HG02678 (cell line): Measurements from ENCODE around the gene LRRC74A.
A peak's percentile ranks its signal among the peaks of the same experiment; 100 is the strongest.

Experiments
- ATAC-seq: cut with Tn5 transposase; IDR thresholded peaks from one replicate; pipeline ENCODE4 v1.9.1; 2021; ENCODE audit warnings: mild to moderate bottlenecking, moderate library complexity; ENCODE audit not compliant: unreplicated experiment

Gene LRRC74A

DNA sequence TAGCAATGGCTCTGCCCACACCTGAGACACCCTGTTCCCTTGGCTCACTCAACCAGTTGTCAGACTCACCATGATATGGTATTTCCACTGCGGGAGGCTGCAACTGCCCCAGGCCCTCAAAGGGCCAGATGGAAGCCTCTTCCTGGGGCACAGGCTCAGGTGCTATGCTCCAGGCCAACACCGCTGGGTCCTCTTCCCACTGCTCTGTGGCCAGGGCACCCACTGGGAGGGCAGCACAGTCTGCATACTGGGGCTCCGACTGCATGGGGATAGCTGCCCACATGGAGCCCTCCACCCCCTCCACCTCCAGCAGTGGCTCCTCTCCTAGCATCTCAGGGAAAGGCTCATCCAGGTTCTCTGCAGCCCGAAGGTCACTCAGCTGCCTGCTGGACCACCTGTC lies 17.2 kb upstream of the LRRC74A start:
- no peak for ATAC-seq

DNA sequence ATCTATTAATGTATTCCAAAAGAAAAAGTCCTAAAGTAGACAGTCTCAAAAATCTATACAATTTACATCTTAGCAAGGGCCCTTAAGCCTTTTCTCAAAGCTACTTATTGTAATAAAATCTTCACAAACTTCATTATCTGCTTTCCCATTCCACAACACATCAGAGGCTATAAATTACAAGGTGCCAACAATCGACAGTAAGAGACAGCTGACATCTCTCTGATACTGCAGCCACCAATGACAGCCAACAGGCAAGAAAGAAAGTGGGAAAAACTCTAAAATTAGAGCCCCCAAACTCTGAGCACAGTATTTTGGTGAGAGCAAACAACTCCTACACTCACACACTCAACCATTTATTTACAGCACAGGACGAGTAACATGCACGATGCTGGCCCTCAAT lies 15.7 kb upstream of the LRRC74A start:
- ATAC-seq: no peak

DNA sequence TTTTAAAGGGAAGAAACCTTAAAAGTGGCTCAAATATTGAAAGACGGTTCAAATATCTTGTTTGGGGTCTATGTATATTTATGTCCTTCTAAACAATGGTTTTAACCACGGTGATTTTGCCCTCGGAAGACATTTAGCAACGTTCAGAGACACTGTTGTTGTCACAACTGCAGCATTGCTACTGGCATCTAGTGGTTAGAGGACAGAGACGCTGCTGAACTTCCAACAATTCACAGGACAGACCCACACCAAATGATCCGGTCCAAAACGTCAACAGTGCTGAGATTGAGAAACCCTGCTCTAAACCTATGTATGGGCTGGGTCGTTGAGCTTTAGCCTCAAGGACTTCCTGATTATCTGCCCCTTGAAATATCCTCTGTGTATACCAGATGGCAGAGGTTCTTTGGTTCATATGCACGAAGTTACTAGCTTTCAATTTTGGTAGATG lies 15.2 kb upstream of the LRRC74A start:
- ATAC-seq: no peak

DNA sequence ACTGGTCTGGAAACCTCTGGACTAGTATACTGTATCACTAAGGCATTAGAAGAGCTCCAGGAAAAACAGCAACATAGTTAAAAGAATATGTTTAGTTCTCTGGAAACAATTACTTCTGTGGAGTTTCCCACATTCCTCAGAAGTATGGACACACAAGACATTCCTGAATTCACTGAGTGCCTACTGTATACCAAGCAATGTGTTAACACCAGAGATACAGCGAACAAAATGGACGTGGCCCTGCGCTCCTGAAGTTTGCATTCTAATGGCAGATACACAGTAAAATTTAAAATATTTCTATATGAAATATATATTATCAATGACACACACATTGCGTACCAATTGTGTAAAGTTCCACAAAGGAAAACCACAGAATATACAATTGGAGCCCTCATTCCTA lies 14.6 kb upstream of the LRRC74A start:
- no peak for ATAC-seq

DNA sequence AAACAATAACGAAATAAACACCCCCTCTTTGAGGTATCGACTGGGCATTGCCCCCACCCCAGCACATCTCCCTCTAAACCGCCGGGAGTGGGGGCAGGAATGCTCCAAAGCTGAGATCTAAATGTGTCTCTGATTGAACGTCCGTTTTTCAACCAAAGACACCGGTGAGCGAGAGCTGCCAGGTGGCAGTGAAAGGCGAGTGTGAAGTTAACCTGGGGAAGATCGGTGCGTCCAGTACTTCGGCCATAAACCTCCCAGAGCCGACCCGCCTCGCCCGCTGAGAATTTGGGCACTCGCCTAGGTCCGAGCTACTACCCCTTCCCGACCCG lies 14.2 kb upstream of the LRRC74A start:
- peak; percentile 12 for ATAC-seq

DNA sequence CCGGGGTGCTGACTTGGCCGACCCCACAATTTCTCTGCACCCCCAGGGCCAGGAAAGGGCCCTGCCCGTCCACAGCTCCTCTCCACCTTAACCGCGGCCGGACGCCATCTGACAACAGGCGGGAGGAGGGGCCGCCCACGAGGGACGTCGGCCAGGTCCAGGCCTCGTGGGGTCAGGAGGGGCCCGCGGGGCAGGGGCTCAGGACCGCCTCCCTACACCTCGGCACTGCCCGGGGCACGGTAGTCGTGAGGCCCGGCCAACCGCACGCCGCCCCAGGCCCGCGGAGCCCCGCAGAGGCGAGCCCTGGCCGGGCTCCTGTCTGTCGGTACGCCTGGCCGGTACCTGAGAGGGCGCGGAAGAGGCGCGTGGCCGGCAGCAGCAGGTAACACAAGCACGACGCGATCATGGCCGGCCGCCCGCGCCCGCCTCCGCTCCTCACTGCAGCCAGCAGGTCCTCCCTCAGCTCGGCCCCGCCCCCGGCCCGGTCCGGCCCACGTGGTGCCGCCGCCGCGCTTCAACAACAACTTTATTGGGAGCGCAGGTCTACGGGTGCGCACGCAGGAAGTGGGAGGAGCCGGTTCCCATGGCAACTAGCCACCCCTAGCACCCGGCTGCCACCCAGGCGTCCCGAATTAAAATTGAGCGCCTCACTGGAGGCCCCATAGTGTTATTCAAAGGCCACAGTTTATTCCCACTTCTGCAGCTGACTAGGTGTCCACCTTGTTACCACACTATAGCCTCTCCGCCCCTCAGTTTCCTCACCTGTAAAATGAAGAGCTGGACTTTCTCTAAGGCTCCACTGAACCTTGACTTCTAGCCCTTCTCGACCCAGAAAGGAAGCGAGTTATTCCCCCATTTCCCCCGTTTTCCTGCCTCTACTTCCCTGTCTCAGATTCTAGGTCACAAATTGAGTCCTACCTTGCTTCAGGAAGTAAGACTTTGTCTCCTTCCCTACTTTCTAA lies 13.5 kb upstream of the LRRC74A start, which contains the start of gene ANGEL1:
ANGEL1 (minus strand) TSS at position 461 of the 962 bp plus-strand sequence; CDS start at position 406, 55 bp downstream.
- peak; percentile 84 for ATAC-seq

DNA sequence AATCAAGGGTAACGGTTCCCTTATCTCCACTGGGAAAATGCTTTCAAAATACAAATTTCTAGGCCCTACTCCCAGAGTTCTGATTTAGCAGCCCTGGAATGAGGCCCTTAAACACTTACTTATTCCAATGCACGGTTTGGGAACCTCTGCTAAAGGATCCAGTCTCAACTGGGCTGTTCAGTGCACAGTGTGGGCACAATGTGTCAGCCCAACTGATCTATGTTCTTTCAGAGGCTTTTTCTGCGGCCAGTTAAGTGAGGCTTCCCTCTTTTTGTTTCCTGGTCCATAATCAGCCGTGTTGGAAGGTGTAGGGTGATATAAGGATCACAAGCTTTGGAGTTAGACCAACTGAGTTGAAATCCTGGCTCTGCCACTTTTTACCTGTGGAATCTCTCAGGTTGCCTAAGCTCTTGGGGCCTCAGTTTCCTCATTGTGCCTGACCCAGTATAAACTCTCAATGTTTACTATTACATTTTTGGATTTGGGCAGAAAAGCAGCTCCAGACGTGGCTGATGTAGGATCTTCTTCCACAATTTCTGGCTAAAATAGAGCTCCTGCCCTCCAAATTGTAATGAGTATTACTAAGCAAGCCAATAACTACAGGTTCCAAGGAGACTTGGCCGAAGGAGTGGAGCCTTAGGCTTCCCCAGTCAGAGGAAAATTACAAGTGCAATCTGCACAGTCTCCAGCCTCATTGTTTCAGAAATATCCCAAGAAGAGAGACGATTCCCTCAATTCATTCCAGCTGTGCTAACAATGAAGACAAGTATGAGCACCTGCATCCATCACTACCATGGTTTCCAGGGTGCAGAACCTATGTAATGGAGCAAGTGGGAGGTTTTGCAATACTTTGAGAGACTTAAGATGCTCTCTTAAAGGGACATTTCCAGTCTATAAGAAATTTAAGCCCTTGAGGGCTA lies 11.2 kb upstream of the LRRC74A start:
- ATAC-seq: no peak

DNA sequence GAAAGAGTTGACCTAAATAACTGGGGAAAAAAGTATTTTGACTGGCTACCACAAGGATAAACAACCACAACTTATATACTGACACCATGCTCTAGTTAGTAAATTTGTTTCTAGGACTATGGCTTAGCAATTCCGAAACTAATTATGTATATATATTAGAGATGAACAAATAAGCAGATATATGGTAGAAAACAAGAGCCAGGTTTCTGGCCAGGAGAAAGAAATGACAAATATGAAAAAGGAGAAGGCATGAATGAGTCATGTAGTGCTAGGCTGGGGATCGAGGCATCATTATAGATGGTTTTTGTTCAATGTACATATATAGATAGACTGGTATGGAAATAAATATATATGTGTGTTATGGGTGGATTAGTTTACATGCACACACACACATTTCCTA lies 5.5 kb upstream of the LRRC74A start:
- no peak for ATAC-seq

DNA sequence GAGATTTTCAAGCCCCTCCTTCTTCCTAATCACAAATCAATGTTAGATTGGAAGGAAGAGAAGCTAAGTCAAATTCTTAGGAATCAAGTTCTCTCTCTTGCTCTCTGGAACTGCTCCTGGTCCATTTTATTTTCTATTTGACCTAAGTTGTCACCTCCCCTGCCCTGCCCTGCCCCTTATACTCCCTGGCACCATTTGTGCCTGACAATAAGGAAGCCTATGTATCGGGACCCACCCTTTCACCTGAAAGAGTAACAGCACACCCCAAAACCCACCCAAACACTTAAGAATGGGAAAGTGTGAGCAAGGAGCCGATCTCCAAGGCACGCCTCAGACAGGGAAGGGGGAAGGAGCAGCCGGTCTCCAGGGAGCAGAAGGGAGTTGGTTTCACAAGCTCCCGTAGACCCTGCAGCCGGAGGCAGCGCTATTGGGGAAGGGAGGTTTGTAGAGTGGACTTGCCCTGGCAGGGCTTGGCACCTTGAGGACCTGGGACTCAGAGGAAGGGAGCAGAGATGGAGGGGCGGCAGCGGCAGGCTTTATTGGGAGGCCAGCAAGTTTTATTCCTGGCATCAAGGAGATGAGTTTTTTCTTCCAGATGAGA lies 1.6 kb downstream of the LRRC74A start:
- ATAC-seq: no peak

DNA sequence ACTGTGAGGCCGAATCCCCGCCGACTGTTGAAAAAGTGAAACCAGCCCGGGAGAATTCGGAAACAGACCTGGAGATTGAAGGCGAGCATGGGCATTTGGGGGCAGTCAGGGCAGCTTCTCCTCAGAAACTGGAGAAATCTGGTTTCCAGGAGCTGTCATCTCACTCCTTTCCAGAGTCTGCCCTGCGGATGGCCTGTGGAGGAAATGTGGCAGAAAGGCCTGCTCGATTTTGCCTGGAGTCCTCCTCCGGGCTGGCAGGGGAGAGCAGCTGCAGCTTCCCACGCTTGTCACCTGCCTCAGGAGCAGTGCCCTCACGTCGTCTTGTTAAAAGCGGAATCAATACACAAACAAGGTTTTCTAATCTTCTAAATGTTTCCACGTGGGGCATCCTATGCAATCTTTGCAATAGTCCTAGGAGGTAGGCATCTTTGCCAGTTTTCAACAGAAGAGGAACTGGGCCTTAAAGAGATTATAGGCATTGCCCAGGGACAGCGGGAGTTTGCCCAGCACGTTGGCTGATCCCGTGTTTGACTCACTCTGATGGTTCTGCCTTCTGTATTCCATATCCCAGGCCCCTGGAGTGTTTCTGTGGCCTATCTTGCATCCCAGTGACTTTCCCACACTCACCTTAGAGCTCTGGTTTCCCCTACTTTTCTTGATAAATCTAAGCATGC lies 2.3 kb downstream of the LRRC74A start:
- no peak for ATAC-seq

DNA sequence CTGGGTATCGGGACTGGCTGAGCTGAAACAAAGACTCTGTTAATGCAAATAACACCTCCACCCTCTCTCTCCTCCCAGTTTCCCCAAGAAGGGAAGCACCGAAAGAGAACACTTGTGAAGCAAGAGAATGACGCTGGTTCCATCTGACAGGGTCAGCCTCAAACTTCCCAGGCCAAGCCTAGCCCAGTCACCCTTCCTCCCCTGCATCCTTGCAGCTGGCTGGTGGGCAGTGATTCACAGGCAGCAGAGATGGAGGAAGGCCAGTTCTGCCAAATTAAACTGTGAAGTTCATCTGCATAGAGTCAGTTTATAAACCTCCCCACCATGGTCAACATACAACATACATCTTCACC lies 2.8 kb downstream of the LRRC74A start:
- no peak for ATAC-seq

DNA sequence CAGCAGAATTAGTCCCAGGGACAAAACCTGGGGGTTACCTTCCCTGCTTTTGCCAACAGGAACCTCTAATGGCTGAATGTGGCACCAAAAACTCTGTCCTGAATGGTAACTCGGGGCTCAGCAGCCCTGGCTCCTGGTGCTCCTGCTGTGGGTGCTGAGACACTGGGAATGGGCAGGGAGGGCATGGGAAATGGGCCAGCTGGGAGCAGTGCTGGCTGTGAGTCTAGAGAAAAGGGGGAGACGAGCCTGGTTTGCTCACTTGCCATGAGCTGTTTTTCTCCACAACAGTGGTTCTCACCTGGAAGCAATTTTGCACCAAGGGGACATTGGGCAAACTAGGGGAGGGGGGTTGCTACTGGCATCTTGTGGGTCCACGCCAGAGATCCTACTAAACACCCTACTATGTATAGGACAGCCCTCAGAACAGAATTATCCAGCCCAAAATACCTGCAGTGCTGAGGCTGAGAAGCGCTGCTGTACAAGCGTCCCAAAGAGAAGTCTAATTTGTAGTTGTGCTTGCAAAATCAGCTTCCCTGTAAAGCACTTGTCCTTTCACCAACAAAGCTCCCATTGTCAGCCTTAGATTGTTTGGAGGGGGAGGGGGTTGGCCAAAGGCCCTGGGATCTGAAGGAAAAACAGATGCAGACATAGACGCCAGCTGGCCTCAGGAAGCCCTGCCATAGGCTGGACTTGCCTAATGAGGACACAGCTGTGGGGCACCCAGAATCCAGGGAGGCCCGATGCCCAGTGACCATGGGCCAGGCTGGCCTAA lies 3.6 kb downstream of the LRRC74A start:
- ATAC-seq: no peak

DNA sequence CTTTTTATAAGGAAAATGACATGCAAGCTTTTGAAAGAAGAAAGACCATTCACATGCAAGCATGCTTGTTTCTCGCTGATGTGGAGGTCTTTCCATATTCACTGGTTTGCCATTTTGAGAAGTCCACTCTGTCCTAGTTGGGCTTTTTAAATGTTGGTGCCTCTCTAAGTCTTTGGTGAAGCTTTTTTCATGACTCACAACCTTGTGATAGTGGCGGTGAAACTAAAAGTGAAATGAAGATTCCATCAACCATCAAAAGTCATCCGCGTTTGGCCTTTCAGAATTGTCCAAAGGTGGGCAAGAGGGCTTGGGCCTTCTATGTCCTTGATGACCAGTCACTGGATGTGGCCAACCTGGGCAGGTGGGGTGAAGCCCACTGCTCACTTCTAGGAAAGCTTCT lies 4.3 kb downstream of the LRRC74A start:
- ATAC-seq: no peak

DNA sequence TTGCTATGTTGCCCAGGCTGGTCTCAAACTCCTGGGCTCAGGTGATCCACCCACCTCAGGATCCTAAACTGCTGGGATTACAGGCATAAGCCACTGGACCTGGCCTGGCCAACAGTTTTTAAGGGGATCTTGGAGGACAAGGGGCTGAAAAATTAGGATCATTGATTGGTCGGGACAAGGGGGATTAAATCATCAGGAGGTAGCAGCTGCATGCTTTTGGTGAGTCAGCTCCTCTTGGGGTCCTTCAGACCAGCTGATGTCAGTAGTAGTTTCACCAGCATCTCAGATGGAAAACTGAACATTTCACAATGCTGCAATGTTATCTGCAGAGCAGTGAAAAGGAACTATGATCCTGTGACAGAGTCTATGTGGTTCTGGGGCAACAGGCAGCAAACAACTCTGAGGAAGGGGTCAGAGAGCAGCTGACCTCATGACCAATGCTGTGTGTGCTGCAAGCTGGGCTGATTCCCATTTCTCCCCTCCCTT lies 6.3 kb downstream of the LRRC74A start:
- ATAC-seq: no peak

DNA sequence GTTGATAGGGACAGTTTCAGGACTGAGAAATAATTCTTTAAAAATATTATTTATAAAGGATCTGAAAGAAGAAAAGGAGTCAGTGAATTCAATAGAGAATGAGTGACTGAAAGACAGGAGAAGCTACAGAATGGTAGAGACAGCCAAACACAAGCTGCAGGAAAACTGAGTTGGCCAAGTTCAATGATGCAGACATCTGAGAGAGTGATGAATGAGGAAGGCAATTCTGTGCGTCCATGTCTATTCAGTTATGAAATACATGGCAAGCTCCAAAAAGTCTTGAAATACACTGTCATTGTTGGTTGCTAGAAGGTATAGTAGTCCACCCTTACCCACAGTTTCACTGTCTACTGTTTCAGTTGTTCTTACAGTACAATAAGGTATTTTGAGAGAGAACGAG lies 6.8 kb downstream of the LRRC74A start:
- no peak for ATAC-seq

DNA sequence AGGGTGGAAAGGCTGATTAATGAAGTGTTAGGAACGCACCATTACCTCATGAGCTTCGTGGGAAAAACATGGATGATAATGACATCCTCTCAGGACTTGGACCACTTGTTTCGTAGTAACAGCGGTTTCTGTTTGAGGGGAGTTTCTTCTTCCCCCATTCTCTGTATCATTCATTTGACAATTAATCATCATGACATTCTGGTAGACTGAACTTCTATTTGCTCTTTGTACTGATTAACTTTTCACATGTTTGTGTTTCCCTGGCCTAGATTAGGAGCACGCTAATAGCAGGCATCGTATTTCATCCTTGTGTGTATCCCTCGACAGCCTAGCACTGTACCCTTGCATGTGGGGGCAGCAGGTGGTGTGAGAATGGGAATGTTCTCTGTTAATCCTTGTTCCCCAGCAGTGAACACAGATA lies 8.0 kb downstream of the LRRC74A start:
- no peak for ATAC-seq

DNA sequence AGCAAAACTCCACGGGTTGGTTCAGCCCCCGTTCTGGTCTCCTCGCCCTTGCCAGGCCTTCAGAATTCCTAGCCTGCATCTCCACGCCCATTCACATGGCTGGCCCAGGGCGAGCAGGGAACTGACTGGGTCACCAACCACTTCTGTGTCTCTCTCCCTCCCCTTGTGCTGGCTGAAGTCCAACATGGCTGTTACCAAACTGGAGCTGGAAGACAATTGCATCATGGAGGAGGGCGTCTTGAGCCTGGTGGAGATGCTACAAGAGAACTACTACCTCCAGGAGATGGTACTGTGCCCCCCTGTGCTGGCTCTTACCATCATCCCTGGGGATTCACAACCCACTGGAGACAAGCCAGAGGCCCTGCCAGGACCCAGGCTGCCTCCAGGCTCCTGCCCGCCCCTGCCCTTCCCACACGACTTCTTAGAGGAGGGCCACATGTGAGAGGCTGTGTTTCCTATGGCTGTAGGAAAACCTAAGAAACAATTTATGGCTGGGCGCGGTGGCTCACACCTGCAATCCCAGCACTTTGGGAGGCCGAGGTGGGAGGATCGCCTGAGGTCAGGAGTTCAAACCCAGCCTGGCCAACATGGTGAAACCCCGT lies 9.9 kb downstream of the LRRC74A start:
- no peak for ATAC-seq

DNA sequence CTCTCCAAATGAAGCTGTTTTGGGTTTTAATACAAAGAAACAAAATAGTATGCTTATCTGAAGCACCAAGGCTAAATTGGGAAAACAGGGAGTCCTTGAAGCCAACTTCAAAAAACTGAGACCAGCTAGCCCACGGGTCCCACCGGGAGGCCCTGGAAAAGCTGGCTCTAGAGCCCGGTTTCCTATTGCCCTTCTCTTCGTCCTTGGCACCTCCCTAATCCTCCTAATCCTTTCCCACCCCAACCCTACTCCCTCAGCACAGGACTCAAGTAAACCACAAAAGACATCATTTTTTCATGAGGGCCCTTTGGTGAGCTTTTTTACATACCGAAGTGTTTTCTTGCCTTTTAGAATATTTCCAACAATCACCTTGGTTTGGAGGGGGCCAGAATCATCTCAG lies 11.3 kb downstream of the LRRC74A start:
- ATAC-seq: no peak

DNA sequence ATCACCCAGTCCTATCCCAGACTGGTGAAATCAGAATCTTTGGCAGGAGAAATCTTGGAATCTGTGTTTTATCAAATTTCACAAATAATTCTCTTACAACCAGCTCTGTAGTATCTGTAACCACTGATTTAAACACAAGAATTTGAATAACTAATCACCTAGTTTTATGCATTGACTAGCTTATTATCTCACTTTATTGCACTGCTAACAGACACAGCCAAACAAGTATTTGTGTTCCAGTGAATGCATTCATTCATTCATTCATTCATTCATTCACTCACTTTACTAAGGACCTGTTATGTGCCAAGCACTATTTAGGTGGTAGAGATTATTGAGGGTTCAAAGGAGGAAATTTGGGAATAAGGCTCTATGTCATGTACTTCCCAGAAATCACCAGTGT lies 16.2 kb downstream of the LRRC74A start:
- no peak for ATAC-seq
